ENCODE results near the gene SLC52A3.

The SLC52A3 gene

DNA sequence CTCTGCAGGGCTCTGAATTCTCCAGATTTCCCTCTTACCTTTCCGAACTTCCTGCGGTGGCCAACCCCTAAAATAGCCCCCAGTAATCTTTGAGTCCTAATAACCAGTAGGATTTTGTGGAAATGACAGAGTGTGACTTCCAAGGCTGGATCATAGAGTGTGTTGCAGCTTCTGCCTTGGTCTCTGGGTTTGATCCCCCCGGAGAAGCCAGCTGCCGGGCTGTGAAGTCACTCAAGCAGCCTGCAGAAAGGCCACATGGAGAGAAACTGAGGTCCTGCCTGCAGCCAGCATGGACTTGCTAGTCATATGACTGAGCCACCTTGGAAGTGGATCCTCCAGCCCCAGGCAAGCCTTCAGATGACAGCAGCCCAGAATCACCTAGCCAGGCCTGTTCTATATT, 46.4 kb downstream of the SLC52A3 start:
- Histone ChIP-seq H2AFZ (ENCODE audit: low read length) (no peak overlapping the region), H3K9ac (ENCODE audit: low read length) (no peak overlapping the region), H3K27me3 (replicated peaks; ENCODE audit: insufficient read depth, low read length) (peaks cover 17% of the 10 kb centered on the region; the same call in 1 of the 2 replicates), H3K9me3 (replicated peaks; ENCODE audit: insufficient read depth, low read length) (no peaks in the 10 kb centered on the region), H3K79me2 (ENCODE audit: low read length) (no peaks in the 10 kb centered on the region), H3K27ac (ENCODE audit: low read length) (no peak overlapping the region), H3K4me1 (ENCODE audit: low read length) (no peaks in the 10 kb centered on the region), H3K4me3 (ENCODE audit: low read length) (no peak overlapping the region), H3K9me2 (replicated peaks; ENCODE audit: insufficient read depth, low read length) (no peaks in the 10 kb centered on the region), H4K20me1 (ENCODE audit: insufficient read depth, low read length) (no peaks in the 10 kb centered on the region), H3K4me2 (ENCODE audit: low read depth, low read length) (no peak overlapping the region), H3F3A (ENCODE audit: insufficient read depth, low read length) (no peaks in the 10 kb centered on the region), H3K36me3 (replicated peaks; ENCODE audit: insufficient read depth, low read length) (no peaks in the 10 kb centered on the region)
- TF ChIP-seq EZH2 (optimal IDR thresholded peaks at IDR 0.05; ENCODE audit: low read depth, low read length) = no peak
- no peak for TF ChIP-seq EZH2phosphoT487 (IDR thresholded peaks at IDR 0.05; ENCODE audit: low read length)
- TF ChIP-seq, protein P1, sequence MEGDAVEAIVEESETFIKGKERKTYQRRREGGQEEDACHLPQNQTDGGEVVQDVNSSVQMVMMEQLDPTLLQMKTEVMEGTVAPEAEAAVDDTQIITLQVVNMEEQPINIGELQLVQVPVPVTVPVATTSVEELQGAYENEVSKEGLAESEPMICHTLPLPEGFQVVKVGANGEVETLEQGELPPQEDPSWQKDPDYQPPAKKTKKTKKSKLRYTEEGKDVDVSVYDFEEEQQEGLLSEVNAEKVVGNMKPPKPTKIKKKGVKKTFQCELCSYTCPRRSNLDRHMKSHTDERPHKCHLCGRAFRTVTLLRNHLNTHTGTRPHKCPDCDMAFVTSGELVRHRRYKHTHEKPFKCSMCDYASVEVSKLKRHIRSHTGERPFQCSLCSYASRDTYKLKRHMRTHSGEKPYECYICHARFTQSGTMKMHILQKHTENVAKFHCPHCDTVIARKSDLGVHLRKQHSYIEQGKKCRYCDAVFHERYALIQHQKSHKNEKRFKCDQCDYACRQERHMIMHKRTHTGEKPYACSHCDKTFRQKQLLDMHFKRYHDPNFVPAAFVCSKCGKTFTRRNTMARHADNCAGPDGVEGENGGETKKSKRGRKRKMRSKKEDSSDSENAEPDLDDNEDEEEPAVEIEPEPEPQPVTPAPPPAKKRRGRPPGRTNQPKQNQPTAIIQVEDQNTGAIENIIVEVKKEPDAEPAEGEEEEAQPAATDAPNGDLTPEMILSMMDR (IDR thresholded peaks at IDR 0.05; ENCODE audit: low read length) = no peak
- DNase-seq = no peak

DNA sequence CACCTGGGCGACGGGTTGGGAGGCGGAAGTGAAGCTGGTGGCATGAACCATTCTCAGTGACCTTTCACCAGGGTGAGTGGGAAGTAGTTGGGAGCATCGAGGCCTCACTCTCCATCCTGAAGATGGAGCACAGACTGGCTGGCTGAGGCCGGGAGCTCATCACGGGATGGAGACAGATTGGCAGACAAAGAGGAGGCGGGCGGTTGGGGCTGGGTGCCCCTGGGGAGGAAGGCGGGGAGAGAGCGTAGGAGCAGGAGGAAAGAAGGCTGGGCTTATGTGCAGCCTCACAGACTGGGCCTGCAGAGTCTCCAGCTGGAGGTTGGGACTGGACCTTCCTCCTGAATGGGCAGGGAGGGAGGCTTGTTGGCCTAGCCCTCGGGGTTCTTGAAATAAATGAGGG, 48.5 kb downstream of the SLC52A3 start:
- H3K27me3 ChIP-seq (replicated peaks; ENCODE audit: insufficient read depth, low read length) = peaks cover 29% of the 10 kb centered on the region; the same call in 1 of the 2 replicates
- no peak overlapping the region for H3K9ac ChIP-seq (ENCODE audit: low read length)
- TF ChIP-seq EZH2phosphoT487 (IDR thresholded peaks at IDR 0.05; ENCODE audit: low read length) (no peak), EZH2 (optimal IDR thresholded peaks at IDR 0.05; ENCODE audit: low read depth, low read length) (no peak)
- TF ChIP-seq, protein P1 (IDR thresholded peaks at IDR 0.05; ENCODE audit: low read length) = no peak
- no peak overlapping the region for H3K27ac ChIP-seq (ENCODE audit: low read length)
- H3K79me2 ChIP-seq (ENCODE audit: low read length) = no peaks in the 10 kb centered on the region
- no peak for DNase-seq
- H3K4me2 ChIP-seq (ENCODE audit: low read depth, low read length) = no peak overlapping the region
- H3K4me1 ChIP-seq (ENCODE audit: low read length) = no peaks in the 10 kb centered on the region
- H3F3A ChIP-seq (ENCODE audit: insufficient read depth, low read length) = no peaks in the 10 kb centered on the region
- no peak overlapping the region for H2AFZ ChIP-seq (ENCODE audit: low read length)
- no peaks in the 10 kb centered on the region for H4K20me1 ChIP-seq (ENCODE audit: insufficient read depth, low read length)
- H3K9me3 ChIP-seq (replicated peaks; ENCODE audit: insufficient read depth, low read length) = no peaks in the 10 kb centered on the region
- no peaks in the 10 kb centered on the region for H3K36me3 ChIP-seq (replicated peaks; ENCODE audit: insufficient read depth, low read length)
- H3K9me2 ChIP-seq (replicated peaks; ENCODE audit: insufficient read depth, low read length) = no peaks in the 10 kb centered on the region
- no peak overlapping the region for H3K4me3 ChIP-seq (ENCODE audit: low read length)

DNA sequence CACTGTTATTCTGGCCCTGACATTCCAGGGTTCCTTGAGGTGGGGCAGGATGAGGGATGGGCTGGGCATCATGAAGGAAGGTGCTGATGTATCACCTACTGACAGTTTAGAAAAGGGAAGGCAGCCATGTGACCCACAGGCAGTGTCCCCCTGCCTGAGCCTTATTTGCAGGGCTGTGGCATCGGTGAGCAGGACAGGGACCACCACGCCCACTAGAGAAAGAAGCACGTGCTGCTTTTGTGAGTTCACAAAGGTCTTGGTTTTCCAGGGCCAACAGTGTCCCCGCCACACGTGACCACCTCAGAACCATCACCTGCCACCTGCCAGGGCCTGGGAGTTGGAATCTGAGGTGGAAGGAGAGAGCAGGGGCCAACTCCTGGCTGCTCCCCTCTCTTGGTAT, 49.2 kb downstream of the SLC52A3 start:
- Histone ChIP-seq H4K20me1 (ENCODE audit: insufficient read depth, low read length) (no peaks in the 10 kb centered on the region), H3K4me3 (ENCODE audit: low read length) (no peak overlapping the region), H3K9ac (ENCODE audit: low read length) (no peak overlapping the region), H3K27me3 (replicated peaks; ENCODE audit: insufficient read depth, low read length) (peaks cover 36% of the 10 kb centered on the region; the same call in 1 of the 2 replicates), H2AFZ (ENCODE audit: low read length) (no peak overlapping the region), H3K4me2 (ENCODE audit: low read depth, low read length) (no peak overlapping the region), H3K36me3 (replicated peaks; ENCODE audit: insufficient read depth, low read length) (no peaks in the 10 kb centered on the region), H3K9me2 (replicated peaks; ENCODE audit: insufficient read depth, low read length) (no peaks in the 10 kb centered on the region), H3K4me1 (ENCODE audit: low read length) (no peaks in the 10 kb centered on the region), H3K9me3 (replicated peaks; ENCODE audit: insufficient read depth, low read length) (no peaks in the 10 kb centered on the region), H3K79me2 (ENCODE audit: low read length) (no peaks in the 10 kb centered on the region), H3K27ac (ENCODE audit: low read length) (no peak overlapping the region), H3F3A (ENCODE audit: insufficient read depth, low read length) (no peaks in the 10 kb centered on the region)
- DNase-seq = no peak
- no peak for TF ChIP-seq EZH2phosphoT487 (IDR thresholded peaks at IDR 0.05; ENCODE audit: low read length)
- no peak for TF ChIP-seq EZH2 (optimal IDR thresholded peaks at IDR 0.05; ENCODE audit: low read depth, low read length)
- TF ChIP-seq, protein P1 (IDR thresholded peaks at IDR 0.05; ENCODE audit: low read length) = no peak
